ENCODE measurements around the gene LEMD2. TPM values are rescaled to one million over a fixed set of nuclear protein-coding genes. Genes with fewer than 3 reads are reported as not detected.

The LEMD2 gene
- total and polyA plus RNA-seq, 2 donors (not counting 3 experiments of a cell fraction or from before 2014, with no cell fraction given), result 61.1 to 81.8 TPM

DNA sequence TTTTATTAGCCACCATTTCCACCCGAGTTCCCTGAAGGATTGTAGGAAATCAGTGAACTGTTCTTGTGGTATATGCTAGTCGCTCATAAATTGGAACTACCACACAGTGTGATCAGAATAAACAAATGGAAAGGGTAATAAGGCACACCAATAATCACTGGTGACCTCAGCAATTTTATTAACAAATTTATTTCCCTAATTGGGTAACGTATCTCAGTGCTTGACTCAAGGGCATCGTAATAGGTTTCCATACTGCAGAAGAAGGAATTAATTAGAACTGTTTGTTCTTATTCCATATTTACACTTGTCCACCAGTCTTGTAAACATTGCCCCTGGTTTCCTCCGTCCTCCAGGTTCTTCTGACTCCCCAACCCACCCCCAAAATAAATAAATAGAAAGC, 67.4 kb downstream of the LEMD2 start:
- POLR2A ChIA-PET, result no interaction called here
- peaks cover 26 to 28% of the 10 kb centered on the region in 2 experiments for H3K27me3 ChIP-seq (ENCODE audit: control insufficient read depth in 2 of 2, insufficient read depth in 2 of 2, low read length in 2 of 2)
- no peak for FAIRE-seq

More for the DNA sequence above, 67.4 kb downstream of the LEMD2 start:
- CTCF ChIA-PET, result interaction anchor here (0.9 to 1.9 kb wide), 3 partner anchors 10 to 25 kb away, joined by 4 to 7 read pairs (median 4); partner anchors contain the start of genes IP6K3 and UQCC2
- intact Hi-C loops (cut with micrococcal nuclease), result no loop called here
- no TSS peak for BruUV-seq (replicated peaks)
- DNase-seq (ENCODE audit: low read depth, low spot score), result no peak
- H3K4me1 ChIP-seq (ENCODE audit: control insufficient read depth, extremely low read depth, insufficient read depth, low read length), result no peaks in the 10 kb centered on the region
- H2AFZ ChIP-seq (ENCODE audit: low read depth, low read length), result no peak overlapping the region
- no peaks in the 10 kb centered on the region for H3K79me2 ChIP-seq (ENCODE audit: control insufficient read depth, insufficient read depth, low read length)
- no peak overlapping the region for H3K9ac ChIP-seq (replicated peaks; ENCODE audit: extremely low read depth, insufficient read depth, low read length)
- no peaks in the 10 kb centered on the region for H3K9me1 ChIP-seq (replicated peaks; ENCODE audit: control insufficient read depth, extremely low read depth, insufficient read depth, low read length)
- H3K4me3 ChIP-seq (replicated peaks in 1 of 3; ENCODE audit: insufficient read depth in 1 of 3, low read depth in 1 of 3, low read length in 3 of 3), result no peak overlapping the region
- TF ChIP-seq MAX (IDR thresholded peaks at IDR 0.05; ENCODE audit: insufficient read depth, insufficient read length), result no peak
- no peak for TF ChIP-seq POLR2A (IDR thresholded peaks at IDR 0.05; ENCODE audit: low read depth, low read length)
- TF ChIP-seq EZH2 (IDR thresholded peaks at IDR 0.05; ENCODE audit: borderline replicate concordance, low read depth, low read length, severe bottlenecking), result no peak
- H3K36me3 ChIP-seq (ENCODE audit: control insufficient read depth in 2 of 2, extremely low read depth in 1 of 2, insufficient read depth in 2 of 2, low read length in 2 of 2), result no peaks in the 10 kb centered on the region
- dilution Hi-C loops (cut with MboI; ENCODE audit: extremely low pct_ligation_motif_present, low sequenced_read_pairs), result no loop called here
- H3K9me3 ChIP-seq (replicated peaks; ENCODE audit: control insufficient read depth, insufficient read depth, low read length), result no peaks in the 10 kb centered on the region
- no peak overlapping the region for H3K27ac ChIP-seq (ENCODE audit: insufficient read depth, low read depth, low read length)
- H4K20me1 ChIP-seq (replicated peaks; ENCODE audit: control insufficient read depth, extremely low read depth, insufficient read depth, low read length), result no peaks in the 10 kb centered on the region
- H3K4me2 ChIP-seq (ENCODE audit: insufficient read depth, low read length), result no peak overlapping the region

Other genes with a start within 250 kb of the LEMD2 start
- gene BAK1, start 208.9 kb downstream of the LEMD2 start, total RNA-seq, result 25.4 and 27.5 TPM in 2 replicates
- 37.1 and 39.8 TPM in 2 replicates for gene BAK1, start 208.9 kb downstream of the LEMD2 start, polyA plus RNA-seq
- gene ITPR3, start 167.8 kb downstream of the LEMD2 start, total RNA-seq, result 40.5 and 52.2 TPM in 2 replicates
- gene ITPR3, start 167.8 kb downstream of the LEMD2 start, polyA plus RNA-seq, result 28.8 and 31.9 TPM in 2 replicates
- 91.5 and 95.3 TPM in 2 replicates for gene UQCC2, start 77.4 kb downstream of the LEMD2 start, total RNA-seq
- gene UQCC2, start 77.4 kb downstream of the LEMD2 start, polyA plus RNA-seq, result 46.3 and 52.1 TPM in 2 replicates
- gene IP6K3, start 42.2 kb downstream of the LEMD2 start, total RNA-seq, result not detected in 2 replicates
- not detected in 2 replicates for gene IP6K3, start 42.2 kb downstream of the LEMD2 start, polyA plus RNA-seq
- not detected in 2 replicates for gene MLN, start 14.9 kb upstream of the LEMD2 start, total RNA-seq
- gene MLN, start 14.9 kb upstream of the LEMD2 start, polyA plus RNA-seq, result not detected in 2 replicates